ENCODE data around the gene CCDC86.

CCDC86 gene

GRCh38 chr11:60825118-60825517 lies 16.8 kb upstream of the CCDC86 start:
- TF ChIP-seq CTCF (IDR thresholded peaks at IDR 0.05; ENCODE audit: insufficient read depth, low read length, missing control alignments): no peak
- no peak overlapping the region for H3K4me3 ChIP-seq (ENCODE audit: low read depth, low read length)
- ChIA-PET POLR2A (no interaction called here), CTCF (interaction anchor here (29.1 kb wide), 1 partner anchor 71 kb away, joined by 1087 read pairs; the partner anchor contains the start of gene PRPF19)
- DNase-seq (ENCODE audit: low read depth, low spot score): no peak

GRCh38 chr11:60825790-60826189 lies 16.1 kb upstream of the CCDC86 start:
- no peak for TF ChIP-seq CTCF (IDR thresholded peaks at IDR 0.05; ENCODE audit: insufficient read depth, low read length, missing control alignments)
- no peak for DNase-seq (ENCODE audit: low read depth, low spot score)
- CTCF ChIA-PET: interaction anchor here (29.1 kb wide), 1 partner anchor 70 kb away, joined by 1087 read pairs; the partner anchor contains the start of gene PRPF19
- H3K4me3 ChIP-seq (ENCODE audit: low read depth, low read length): no peak overlapping the region
- POLR2A ChIA-PET: no interaction called here

GRCh38 chr11:60830478-60831142 lies 11.3 kb upstream of the CCDC86 start:
- DNase-seq (ENCODE audit: low read depth, low spot score): no peak
- CTCF ChIA-PET: interaction anchor here (0.7 to 29.1 kb wide), 43 partner anchors 10 to 369 kb away, joined by 3 to 1087 read pairs (median 5); partner anchors contain the start of genes MS4A10, PRPF19, TMEM109 and ZP1

GRCh38 chr11:60831143-60831500 lies 10.8 kb upstream of the CCDC86 start:
- ChIA-PET POLR2A (interaction anchor here (0.5 to 2.2 kb wide), 2 partner anchors 24 to 57 kb away, joined by 3 to 12 read pairs; no protein-coding TSS in a partner anchor), CTCF (interaction anchor here (0.7 to 29.1 kb wide), 44 partner anchors 9 to 368 kb away, joined by 3 to 1087 read pairs (median 5); partner anchors contain the start of genes MS4A10, PRPF19, TMEM109 and ZP1)
- no peak for DNase-seq (ENCODE audit: low read depth, low spot score)

More at GRCh38 chr11:60830478-60831142, 11.3 kb upstream of the CCDC86 start:
- TF ChIP-seq CTCF (IDR thresholded peaks at IDR 0.05; ENCODE audit: insufficient read depth, low read length, missing control alignments): no peak
- no peak overlapping the region for H3K4me3 ChIP-seq (ENCODE audit: low read depth, low read length)
- POLR2A ChIA-PET: interaction anchor here (0.5 to 2.2 kb wide), 2 partner anchors 24 to 57 kb away, joined by 3 to 12 read pairs; no protein-coding TSS in a partner anchor

GRCh38 chr11:60831501-60832079 lies 10.3 kb upstream of the CCDC86 start:
- ChIA-PET CTCF (interaction anchor here (0.8 to 29.1 kb wide), 42 partner anchors 9 to 368 kb away, joined by 3 to 1087 read pairs (median 5); partner anchors contain the start of genes MS4A10, PRPF19, TMEM109 and ZP1), POLR2A (interaction anchor here (2.2 kb wide), 1 partner anchor 56 kb away, joined by 12 read pairs; no protein-coding TSS in a partner anchor)
- no peak for DNase-seq (ENCODE audit: low read depth, low spot score)
- H3K4me3 ChIP-seq (ENCODE audit: low read depth, low read length): no peak overlapping the region
- TF ChIP-seq CTCF (IDR thresholded peaks at IDR 0.05; ENCODE audit: insufficient read depth, low read length, missing control alignments): no peak

More at GRCh38 chr11:60831143-60831500, 10.8 kb upstream of the CCDC86 start:
- H3K4me3 ChIP-seq (ENCODE audit: low read depth, low read length): no peak overlapping the region
- TF ChIP-seq CTCF (IDR thresholded peaks at IDR 0.05; ENCODE audit: insufficient read depth, low read length, missing control alignments): peak; percentile 89

All from AG04449 (cell line).